Coronary artery (tissue), 2 donors: ENCODE data around the gene DPP7.

Experiments
- DNase-seq: peaks from one replicate; pipeline ENCODE4 v3.0.0-alpha.2; 2017; ENCODE audit warnings: low spot score
- H3K27ac ChIP-seq, 2 donors: fragments of 200-600 bp; sonication (generic); one replicate each; pipeline ENCODE4 v1.5.1; 2016 to 2019
- H3K4me3 ChIP-seq: fragments of 200-600 bp; sonication (generic); 2 replicates; pipeline ENCODE4 v1.5.1; 2016; ENCODE audit warnings: mild to moderate bottlenecking, moderate library complexity
- CTCF ChIP-seq: fragments of 200-600 bp; sonication (generic); IDR thresholded peaks from one replicate; pipeline ENCODE4 v1.5.1; 2019; ENCODE audit warnings: antibody characterized with exemption

Gene DPP7

GRCh38 chr9:137115394-137116026 lies 977 bp upstream of the DPP7 start:
- peak overlapping the region; percentile 14 to 74 for H3K27ac ChIP-seq
- no peak for TF ChIP-seq CTCF
- no peak for DNase-seq
- H3K4me3 ChIP-seq: peak overlapping the region; percentile 93

- TF ChIP-seq CTCF: no peak
- DNase-seq: no peak
- Histone ChIP-seq H3K4me3 (peak overlapping the region; percentile 93), H3K27ac (peak overlapping the region in 1 of 2 donors; percentile 74)
Measured at GRCh38 chr9:137114220-137114612, 317 bp downstream of the DPP7 start.

- Histone ChIP-seq H3K27ac (peak overlapping the region in 1 of 2 donors; percentile 37), H3K4me3 (peak overlapping the region; percentile 93)
- no peak for TF ChIP-seq CTCF
- no peak for DNase-seq
Measured at GRCh38 chr9:137113385-137114159, 961 bp downstream of the DPP7 start.

- no peak overlapping the region for H3K4me3 ChIP-seq
- no peak for TF ChIP-seq CTCF
- no peak for DNase-seq
- no peak overlapping the region for H3K27ac ChIP-seq
Measured at GRCh38 chr9:137112564-137113384, 1.8 kb downstream of the DPP7 start.

GRCh38 chr9:137111788-137112563 lies 2.6 kb downstream of the DPP7 start:
- TF ChIP-seq CTCF: no peak
- Histone ChIP-seq H3K4me3 (no peak overlapping the region), H3K27ac (no peak overlapping the region)
- DNase-seq: no peak

GRCh38 chr9:137110911-137111787 lies 3.4 kb downstream of the DPP7 start:
- no peak overlapping the region for H3K27ac ChIP-seq
- H3K4me3 ChIP-seq: no peak overlapping the region
- no peak for TF ChIP-seq CTCF
- DNase-seq: no peak
